SU-DHL-6 (cell line): ENCODE data around the gene MEIOSIN.

ENCODE experiments used
- H2AFZ ChIP-seq: fragments of 200-600 bp; sonication (generic); 2 replicates; pipeline ENCODE4 v1.6.1; 2014; ENCODE audit warnings: low read depth, mild to moderate bottlenecking, moderate library complexity, mixed read lengths, antibody characterized with exemption, low read length; ENCODE audit not compliant: severe bottlenecking
- H3F3A ChIP-seq: fragments of 200-600 bp; shearing (Covaris generic); 2 replicates; pipeline ENCODE4 v1.6.0; 2016; ENCODE audit warnings: antibody characterized with exemption, mild to moderate bottlenecking; ENCODE audit not compliant: insufficient read depth
- H3K27ac ChIP-seq: fragments of 200-600 bp; sonication (generic); 2 replicates; pipeline ENCODE4 v1.5.1; 2016; ENCODE audit warnings: low read depth, mild to moderate bottlenecking, low read length, moderate library complexity, mixed read lengths
- H3K27me3 ChIP-seq: fragments of 200-600 bp; sonication (generic), shearing (Covaris generic); 2 replicates; pipeline ENCODE4 v1.6.0; 2014; ENCODE audit warnings: mild to moderate bottlenecking, low read length
- H3K36me3 ChIP-seq: fragments of 200-600 bp; sonication (generic); 2 replicates; pipeline ENCODE4 v1.6.1; 2014; ENCODE audit warnings: mild to moderate bottlenecking, low read length, mixed read lengths
- H3K4me2 ChIP-seq: fragments of 300-600, 200-600 bp; shearing (Covaris generic), sonication (generic); 2 replicates; pipeline ENCODE4 v1.6.0; 2014; ENCODE audit warnings: low read length, low read depth, mild to moderate bottlenecking; ENCODE audit not compliant: poor library complexity, severe bottlenecking
- H3K4me3 ChIP-seq: fragments of 200-600 bp; sonication (generic); 2 replicates; pipeline ENCODE4 v1.5.1; 2014; ENCODE audit warnings: antibody characterized with exemption, low read length, mild to moderate bottlenecking, mixed read lengths; ENCODE audit not compliant: insufficient read depth, poor library complexity, severe bottlenecking
- H3K79me2 ChIP-seq: fragments of 200-600 bp; sonication (generic); 2 replicates; pipeline ENCODE4 v1.6.1; 2014; ENCODE audit warnings: mild to moderate bottlenecking, low read length, moderate library complexity; ENCODE audit not compliant: insufficient read depth
- H3K9ac ChIP-seq: fragments of 200-600 bp; sonication (generic); 2 replicates; pipeline ENCODE4 v1.7.0; 2014; ENCODE audit warnings: mild to moderate bottlenecking, low read length
- H3K9me2 ChIP-seq: fragments of 200-600 bp; sonication (generic); replicated peaks from 2 replicates; pipeline ENCODE4 v1.6.1; 2014; ENCODE audit warnings: low read length; ENCODE audit not compliant: insufficient read depth
- H3K9me3 ChIP-seq: fragments of 200-600 bp; sonication (generic); 2 replicates; pipeline ENCODE4 v1.6.1; 2014; ENCODE audit warnings: low read length, mixed read lengths; ENCODE audit not compliant: insufficient read depth
- H4K20me1 ChIP-seq: fragments of 200-600 bp; sonication (generic); 2 replicates; pipeline ENCODE4 v1.6.1; 2014; ENCODE audit warnings: low read depth, mild to moderate bottlenecking, antibody characterized with exemption, low read length, moderate library complexity, mixed read lengths
- EZH2phosphoT487 ChIP-seq: fragments of 200-600 bp; sonication (generic), shearing (Covaris generic); conservative IDR thresholded peaks from 2 replicates; pipeline ENCODE4 v1.6.1; 2018; ENCODE audit warnings: mild to moderate bottlenecking, antibody characterized with exemption, low read length, moderate library complexity, mixed read lengths
- TF ChIP-seq, protein P1 (sequence below): fragments of 200-600 bp; sonication (generic); IDR thresholded peaks from one replicate; pipeline ENCODE4 v1.5.1; 2017; ENCODE audit warnings: antibody characterized with exemption, mild to moderate bottlenecking, low read length, moderate library complexity; ENCODE audit not compliant: insufficient read depth, poor library complexity, severe bottlenecking

MEIOSIN gene

GRCh38 chr19:45785781-45786532 lies 52.7 kb downstream of the MEIOSIN start:
- H4K20me1 ChIP-seq, result no peaks in the 10 kb centered on the region
- H3K36me3 ChIP-seq, result no peaks in the 10 kb centered on the region
- TF ChIP-seq, protein P1, sequence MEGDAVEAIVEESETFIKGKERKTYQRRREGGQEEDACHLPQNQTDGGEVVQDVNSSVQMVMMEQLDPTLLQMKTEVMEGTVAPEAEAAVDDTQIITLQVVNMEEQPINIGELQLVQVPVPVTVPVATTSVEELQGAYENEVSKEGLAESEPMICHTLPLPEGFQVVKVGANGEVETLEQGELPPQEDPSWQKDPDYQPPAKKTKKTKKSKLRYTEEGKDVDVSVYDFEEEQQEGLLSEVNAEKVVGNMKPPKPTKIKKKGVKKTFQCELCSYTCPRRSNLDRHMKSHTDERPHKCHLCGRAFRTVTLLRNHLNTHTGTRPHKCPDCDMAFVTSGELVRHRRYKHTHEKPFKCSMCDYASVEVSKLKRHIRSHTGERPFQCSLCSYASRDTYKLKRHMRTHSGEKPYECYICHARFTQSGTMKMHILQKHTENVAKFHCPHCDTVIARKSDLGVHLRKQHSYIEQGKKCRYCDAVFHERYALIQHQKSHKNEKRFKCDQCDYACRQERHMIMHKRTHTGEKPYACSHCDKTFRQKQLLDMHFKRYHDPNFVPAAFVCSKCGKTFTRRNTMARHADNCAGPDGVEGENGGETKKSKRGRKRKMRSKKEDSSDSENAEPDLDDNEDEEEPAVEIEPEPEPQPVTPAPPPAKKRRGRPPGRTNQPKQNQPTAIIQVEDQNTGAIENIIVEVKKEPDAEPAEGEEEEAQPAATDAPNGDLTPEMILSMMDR, result no peak
- no peak for TF ChIP-seq EZH2phosphoT487

DNA sequence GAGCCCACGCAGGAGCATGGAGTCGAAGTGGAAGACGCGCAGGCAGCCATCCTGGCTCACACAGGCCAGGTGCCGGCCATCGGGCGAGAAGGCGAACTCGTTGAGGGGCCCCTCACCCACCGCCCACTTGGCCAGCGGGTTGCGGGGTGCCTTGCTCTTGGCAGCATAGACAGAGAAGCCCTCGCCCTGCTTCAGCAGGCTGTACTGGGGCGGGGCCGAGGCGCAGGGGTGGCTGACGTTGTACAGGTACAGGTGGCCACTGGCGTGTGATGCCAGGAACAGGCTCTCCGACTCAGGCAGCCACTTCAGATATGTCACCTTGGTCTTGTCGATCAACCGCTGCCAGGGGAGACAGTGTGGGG lies 53.3 kb downstream of the MEIOSIN start:
- Histone ChIP-seq H3K9ac (no peak overlapping the region), H4K20me1 (no peaks in the 10 kb centered on the region), H3K9me3 (no peaks in the 10 kb centered on the region), H3K36me3 (no peaks in the 10 kb centered on the region), H2AFZ (no peak overlapping the region), H3K27me3 (no peaks in the 10 kb centered on the region), H3K4me3 (no peak overlapping the region), H3F3A (no peaks in the 10 kb centered on the region), H3K27ac (no peak overlapping the region), H3K79me2 (peaks cover 3% of the 10 kb centered on the region; the same call in 1 of the 2 replicates), H3K9me2 (no peaks in the 10 kb centered on the region), H3K4me2 (no peak overlapping the region)
- TF ChIP-seq EZH2phosphoT487, result no peak
- TF ChIP-seq, protein P1, result no peak

More at GRCh38 chr19:45785781-45786532, 52.7 kb downstream of the MEIOSIN start:
- Histone ChIP-seq H3K9me3 (no peaks in the 10 kb centered on the region), H3K4me3 (no peak overlapping the region), H3K9me2 (no peaks in the 10 kb centered on the region), H3K9ac (no peak overlapping the region), H3K79me2 (no peaks in the 10 kb centered on the region), H2AFZ (no peak overlapping the region), H3F3A (no peaks in the 10 kb centered on the region), H3K27me3 (no peaks in the 10 kb centered on the region), H3K4me2 (no peak overlapping the region), H3K27ac (no peak overlapping the region)

GRCh38 chr19:45789035-45789786 lies 56.0 kb downstream of the MEIOSIN start:
- no peaks in the 10 kb centered on the region for H3K27me3 ChIP-seq
- no peaks in the 10 kb centered on the region for H3F3A ChIP-seq
- no peaks in the 10 kb centered on the region for H4K20me1 ChIP-seq
- H3K9me2 ChIP-seq, result no peaks in the 10 kb centered on the region
- H3K79me2 ChIP-seq, result peaks cover 10% of the 10 kb centered on the region
- H3K9me3 ChIP-seq, result no peaks in the 10 kb centered on the region
- no peak overlapping the region for H3K4me2 ChIP-seq
- no peak overlapping the region for H3K4me3 ChIP-seq
- no peak overlapping the region for H3K9ac ChIP-seq
- no peaks in the 10 kb centered on the region for H3K36me3 ChIP-seq
- H2AFZ ChIP-seq, result no peak overlapping the region
- TF ChIP-seq EZH2phosphoT487, result no peak
- TF ChIP-seq, protein P1, result no peak
- no peak overlapping the region for H3K27ac ChIP-seq
